ENCODE results near the gene PNPLA1. TPM values are rescaled to one million over a fixed set of nuclear protein-coding genes. Genes with fewer than 3 reads are reported as not detected.
A peak's percentile ranks its signal among the peaks of the same experiment; 100 is the strongest.
"Not testable (repeated sequence)": the region's sequence is repeated elsewhere in the genome, so short reads cannot be mapped to it uniquely, and the experiment has no call there.

The PNPLA1 gene
- total RNA-seq, 1 experiment from 2014 or later: not detected

DNA sequence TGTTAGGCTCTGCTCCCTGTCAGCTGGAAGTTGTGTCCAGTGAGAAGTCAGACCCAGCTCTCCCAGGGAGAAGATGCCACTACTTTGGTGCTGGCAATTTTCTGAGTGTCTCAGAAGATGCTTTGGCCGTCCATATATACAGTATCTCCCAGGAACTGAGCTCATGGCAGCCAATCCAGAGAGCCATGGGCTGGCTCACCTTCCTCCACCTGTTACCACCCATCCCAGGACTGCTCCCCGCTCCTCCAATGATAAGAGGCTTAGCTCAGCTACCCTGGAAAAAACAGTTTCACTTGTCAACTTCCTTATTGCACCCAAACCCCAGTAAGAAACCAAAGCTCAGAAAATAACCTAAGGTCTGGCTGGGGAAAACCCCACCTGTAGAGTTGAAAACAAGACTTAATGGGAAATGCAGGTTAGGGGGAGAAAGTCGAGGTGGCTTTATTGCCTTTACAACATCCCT, 67.0 kb downstream of the PNPLA1 start, which contains the start of gene BNIP5:
BNIP5 (minus strand) TSS at position 110 of the 463 bp plus-strand sequence. CDS start 6,198 bp downstream, outside the sequence.
- Histone ChIP-seq H3K4me3 (ENCODE audit: insufficient read depth, low read depth, low read length) (no peak within 1 kb of the TSS), H3K27me3 (ENCODE audit: control insufficient read depth, insufficient read depth, low read length) (peaks cover 14% of the 10 kb centered on the region), H3K36me3 (replicated peaks; ENCODE audit: control insufficient read depth, insufficient read depth, low read length) (no peaks in the 10 kb centered on the region)
- no peak for DNase-seq

DNA sequence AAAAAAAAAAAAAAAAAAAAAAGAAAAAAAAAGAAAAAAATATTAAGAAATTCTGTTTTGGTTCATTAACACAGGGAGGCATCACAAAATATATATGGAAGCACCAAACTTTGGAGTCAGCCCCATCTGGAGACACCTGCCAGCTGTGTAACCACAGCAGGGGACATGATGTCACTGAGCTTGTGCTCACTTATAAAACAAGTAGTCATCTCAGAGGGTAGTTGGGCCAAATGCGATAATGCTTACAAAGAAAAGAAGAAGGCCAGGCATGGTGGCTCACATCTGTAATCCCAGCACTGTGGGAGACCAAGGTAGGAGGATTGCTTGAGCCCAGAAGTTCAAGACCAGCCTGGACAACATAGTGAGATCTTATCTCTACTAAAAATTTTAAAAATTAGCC, 68.0 kb downstream of the PNPLA1 start:
- Histone ChIP-seq H3K4me3 (ENCODE audit: insufficient read depth, low read depth, low read length) (no peak overlapping the region), H3K27me3 (ENCODE audit: control insufficient read depth, insufficient read depth, low read length) (peaks cover 14% of the 10 kb centered on the region), H3K36me3 (replicated peaks; ENCODE audit: control insufficient read depth, insufficient read depth, low read length) (no peaks in the 10 kb centered on the region)
- no peak for DNase-seq

DNA sequence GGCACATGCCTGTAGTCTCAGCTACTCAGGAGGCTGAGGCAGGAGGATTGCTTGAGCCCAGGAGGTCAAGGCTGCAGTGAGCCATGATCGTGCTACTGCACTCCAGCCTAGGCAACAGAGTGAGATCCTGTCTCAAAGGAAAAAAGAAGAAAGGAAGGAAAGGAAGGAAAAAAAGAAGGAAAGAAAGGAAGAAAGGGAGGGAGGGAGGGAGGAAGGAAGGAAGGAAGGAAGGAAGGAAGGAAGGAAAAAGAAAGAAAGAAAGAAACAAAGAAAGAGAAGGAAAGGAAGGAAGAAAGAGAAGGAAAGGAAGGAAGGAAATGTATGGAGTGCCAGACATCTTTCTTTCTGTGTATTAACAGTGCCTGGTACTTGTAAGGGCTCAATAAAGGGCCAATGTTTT, 68.4 kb downstream of the PNPLA1 start:
- not testable (repeated sequence) for H3K36me3 ChIP-seq (replicated peaks; ENCODE audit: control insufficient read depth, insufficient read depth, low read length); H3K4me3 ChIP-seq (ENCODE audit: insufficient read depth, low read depth, low read length); DNase-seq
- peaks cover 14% of the 10 kb centered on the region for H3K27me3 ChIP-seq (ENCODE audit: control insufficient read depth, insufficient read depth, low read length)

DNA sequence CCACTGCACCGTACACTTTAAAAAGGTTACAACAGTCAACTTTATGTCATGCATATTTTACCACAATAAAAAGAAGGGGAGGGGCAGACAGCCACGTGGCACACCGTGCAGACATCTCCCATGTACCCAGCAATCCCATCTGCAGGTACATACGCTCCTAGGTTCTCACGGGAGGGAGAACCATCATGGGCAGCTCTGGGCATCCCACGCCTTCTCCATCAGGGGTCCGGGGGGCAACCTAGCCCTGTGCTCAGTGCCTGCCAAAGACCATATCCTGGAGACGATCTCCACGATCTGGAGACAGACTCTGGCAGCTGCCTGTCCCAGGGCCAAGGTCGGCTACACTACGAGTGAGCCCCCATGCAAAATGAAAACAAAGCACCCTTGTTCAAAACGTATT, 69.3 kb downstream of the PNPLA1 start:
- peaks cover 14% of the 10 kb centered on the region for H3K27me3 ChIP-seq (ENCODE audit: control insufficient read depth, insufficient read depth, low read length)
- no peaks in the 10 kb centered on the region for H3K36me3 ChIP-seq (replicated peaks; ENCODE audit: control insufficient read depth, insufficient read depth, low read length)
- no peak for DNase-seq
- no peak overlapping the region for H3K4me3 ChIP-seq (ENCODE audit: insufficient read depth, low read depth, low read length)

DNA sequence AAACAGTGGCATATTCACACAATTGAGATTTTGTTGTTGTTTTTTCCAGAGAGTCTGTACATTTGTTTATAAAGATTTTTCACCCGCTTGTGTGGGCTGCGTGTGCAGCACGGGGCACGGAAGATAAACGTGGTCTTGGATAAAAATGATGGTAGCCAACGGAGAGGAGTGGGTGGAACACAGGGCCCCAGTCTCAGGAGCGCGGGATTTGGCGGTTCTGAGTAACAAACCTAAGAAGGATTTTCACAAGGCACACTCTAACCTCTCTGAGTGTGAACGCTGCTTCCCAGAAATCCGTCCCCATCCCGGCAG, 70.4 kb downstream of the PNPLA1 start:
- Histone ChIP-seq H3K27me3 (ENCODE audit: control insufficient read depth, insufficient read depth, low read length) (peaks cover 14% of the 10 kb centered on the region), H3K4me3 (ENCODE audit: insufficient read depth, low read depth, low read length) (no peak overlapping the region; the same call in 1 of the 2 replicates), H3K36me3 (replicated peaks; ENCODE audit: control insufficient read depth, insufficient read depth, low read length) (no peaks in the 10 kb centered on the region)
- DNase-seq: no peak

DNA sequence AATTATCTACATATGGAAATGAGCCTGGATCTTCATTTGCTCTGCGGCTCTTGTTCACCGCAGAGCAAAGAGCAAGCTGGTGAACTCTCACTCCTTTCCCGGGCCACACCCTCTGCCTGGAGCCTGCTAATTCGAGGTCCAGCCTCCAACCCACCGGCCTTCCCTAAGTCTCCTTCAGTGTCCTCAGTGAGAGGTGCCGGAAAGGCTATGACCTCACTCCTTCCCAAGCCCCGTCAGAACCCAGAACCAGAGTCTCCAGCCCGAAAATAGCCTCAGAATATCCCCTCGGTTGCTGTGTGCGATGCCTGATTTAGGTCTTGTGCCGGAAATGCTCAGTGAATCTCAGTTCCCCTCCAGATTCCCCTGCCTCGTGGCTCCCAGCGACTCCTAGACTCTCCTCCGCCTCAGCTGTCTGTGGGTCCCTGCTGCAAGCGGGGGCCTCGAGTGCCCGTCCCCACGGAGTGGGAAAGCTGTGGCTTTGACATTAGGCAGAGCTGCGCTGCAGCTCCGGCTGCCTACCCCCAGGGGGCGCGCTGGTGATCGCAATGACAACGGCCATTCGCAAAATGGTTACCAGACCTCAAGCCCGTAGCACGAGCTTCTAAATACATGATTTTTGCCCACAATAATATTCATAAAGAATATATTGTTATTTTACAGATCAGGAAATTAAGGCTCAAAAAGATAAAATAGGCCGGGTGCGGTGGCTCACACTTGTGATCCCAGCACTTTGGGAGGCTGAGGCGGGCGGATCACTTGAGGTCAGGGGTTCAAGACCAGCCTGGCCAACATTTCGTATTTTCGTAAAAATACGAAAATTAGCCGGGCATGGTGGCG, 71.0 kb downstream of the PNPLA1 start:
- Histone ChIP-seq H3K4me3 (ENCODE audit: insufficient read depth, low read depth, low read length) (peak overlapping the region; percentile 32), H3K27me3 (ENCODE audit: control insufficient read depth, insufficient read depth, low read length) (peaks cover 14% of the 10 kb centered on the region), H3K36me3 (replicated peaks; ENCODE audit: control insufficient read depth, insufficient read depth, low read length) (no peaks in the 10 kb centered on the region)
- DNase-seq: peak; percentile 86

DNA sequence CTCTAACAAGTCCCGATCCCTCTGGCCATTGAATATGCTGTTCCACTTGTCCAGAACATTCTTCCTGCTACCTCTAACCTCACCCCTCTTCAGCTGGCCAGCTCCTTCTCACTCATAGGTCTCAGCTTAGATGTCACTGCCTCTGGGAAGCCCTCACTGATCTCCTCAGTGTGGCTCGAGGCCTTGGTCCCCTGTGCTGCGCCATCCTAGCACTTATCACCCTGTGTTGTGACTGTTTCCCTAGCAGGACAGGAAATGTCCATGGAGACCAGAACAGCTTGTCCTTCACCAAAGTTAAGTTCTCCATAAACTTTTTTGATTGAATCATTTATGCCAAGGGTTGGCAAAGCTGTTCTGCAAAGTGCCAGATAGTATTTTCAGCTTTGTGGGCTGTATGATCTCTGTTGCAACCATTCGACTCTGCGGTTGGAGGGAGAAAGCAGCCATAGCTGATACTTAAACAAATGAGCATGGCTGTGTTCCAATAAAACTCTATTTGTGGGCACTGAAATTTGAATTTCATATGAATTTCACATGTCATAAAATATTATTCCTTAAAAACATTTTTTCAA, 73.3 kb downstream of the PNPLA1 start:
- H3K4me3 ChIP-seq (ENCODE audit: insufficient read depth, low read depth, low read length): no peak overlapping the region
- no peak for DNase-seq
- no peaks in the 10 kb centered on the region for H3K36me3 ChIP-seq (replicated peaks; ENCODE audit: control insufficient read depth, insufficient read depth, low read length)
- peaks cover 14% of the 10 kb centered on the region for H3K27me3 ChIP-seq (ENCODE audit: control insufficient read depth, insufficient read depth, low read length)

DNA sequence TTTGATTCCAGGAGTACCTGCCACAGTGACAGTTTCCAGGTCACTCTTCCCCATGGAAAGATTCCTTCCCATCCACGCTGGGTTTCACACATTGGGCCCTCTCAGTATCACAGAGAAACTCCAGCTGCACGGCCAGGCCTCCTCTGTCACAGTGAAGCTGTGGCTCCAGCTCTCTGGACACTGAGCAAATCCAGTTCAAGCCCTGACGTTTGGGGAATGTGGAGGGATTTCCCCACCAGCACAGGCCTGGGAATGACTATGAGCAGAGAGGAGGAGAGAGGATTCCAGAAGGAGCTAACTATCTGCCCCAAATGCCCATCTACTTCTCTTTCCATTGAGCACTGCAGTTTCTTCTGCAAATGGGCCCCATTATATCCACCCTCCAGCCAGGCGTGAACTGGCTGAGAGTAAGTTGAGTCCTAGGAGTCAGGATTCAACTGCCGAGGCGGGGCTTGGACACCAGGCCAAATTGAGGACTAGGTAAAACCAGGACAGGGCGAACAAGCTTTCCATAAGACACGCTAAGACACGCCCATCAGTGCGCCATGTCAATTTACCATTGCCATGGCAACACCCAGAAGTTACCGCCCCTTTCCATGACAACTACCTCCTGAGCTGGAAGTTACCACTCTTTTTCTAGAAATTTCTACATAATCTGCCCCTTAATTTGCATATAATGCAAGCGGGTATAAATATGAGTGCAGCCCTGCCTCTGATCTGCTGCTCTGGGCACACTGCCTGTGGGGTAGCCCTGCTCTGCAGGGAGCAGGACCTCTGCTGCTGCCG, 76.0 kb downstream of the PNPLA1 start:
- DNase-seq: no peak
- H3K4me3 ChIP-seq (ENCODE audit: insufficient read depth, low read depth, low read length): no peak overlapping the region
- no peaks in the 10 kb centered on the region for H3K36me3 ChIP-seq (replicated peaks; ENCODE audit: control insufficient read depth, insufficient read depth, low read length)
- H3K27me3 ChIP-seq (ENCODE audit: control insufficient read depth, insufficient read depth, low read length): peaks cover 1% of the 10 kb centered on the region; the same call in 1 of the 2 replicates

DNA sequence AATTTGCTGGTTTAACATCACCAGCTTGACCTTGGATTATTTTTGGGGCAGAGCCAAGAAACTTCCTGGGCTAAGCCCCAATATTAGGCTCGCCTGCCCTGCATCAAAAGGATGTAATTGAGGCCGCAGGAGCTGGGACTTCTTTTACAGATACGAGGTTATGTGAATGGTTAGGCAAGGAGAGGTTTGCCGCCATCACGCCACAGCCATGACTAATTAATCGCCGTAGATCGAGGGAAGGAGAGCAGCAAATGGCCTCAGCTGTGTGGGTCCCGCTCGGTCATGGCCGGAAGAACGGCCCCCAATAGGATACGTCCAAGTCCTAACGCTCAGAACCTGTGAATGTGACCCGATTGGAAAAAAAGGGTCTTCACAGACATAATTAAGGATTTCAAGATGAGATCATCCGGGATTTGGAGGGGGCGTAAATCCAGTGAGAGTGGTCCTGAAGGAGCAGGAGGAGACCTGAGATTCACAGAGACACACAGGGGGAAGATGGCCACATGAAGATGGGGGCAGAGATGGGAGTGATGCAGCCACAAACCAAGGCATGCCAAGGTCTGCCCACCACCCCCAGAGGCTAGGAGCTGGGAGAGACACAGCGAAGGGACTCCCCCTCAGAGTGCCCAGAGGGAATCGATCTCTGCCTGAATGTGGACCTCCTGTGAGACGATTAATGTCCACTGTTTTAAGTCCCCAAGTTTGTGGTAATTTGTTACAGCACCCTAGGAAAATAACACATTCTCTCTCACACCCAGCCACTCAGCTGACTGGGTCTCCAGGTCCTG, 76.8 kb downstream of the PNPLA1 start:
- Histone ChIP-seq H3K36me3 (replicated peaks; ENCODE audit: control insufficient read depth, insufficient read depth, low read length) (no peaks in the 10 kb centered on the region), H3K27me3 (ENCODE audit: control insufficient read depth, insufficient read depth, low read length) (peaks cover 1% of the 10 kb centered on the region; the same call in 1 of the 2 replicates), H3K4me3 (ENCODE audit: insufficient read depth, low read depth, low read length) (no peak overlapping the region)
- DNase-seq: no peak

DNA sequence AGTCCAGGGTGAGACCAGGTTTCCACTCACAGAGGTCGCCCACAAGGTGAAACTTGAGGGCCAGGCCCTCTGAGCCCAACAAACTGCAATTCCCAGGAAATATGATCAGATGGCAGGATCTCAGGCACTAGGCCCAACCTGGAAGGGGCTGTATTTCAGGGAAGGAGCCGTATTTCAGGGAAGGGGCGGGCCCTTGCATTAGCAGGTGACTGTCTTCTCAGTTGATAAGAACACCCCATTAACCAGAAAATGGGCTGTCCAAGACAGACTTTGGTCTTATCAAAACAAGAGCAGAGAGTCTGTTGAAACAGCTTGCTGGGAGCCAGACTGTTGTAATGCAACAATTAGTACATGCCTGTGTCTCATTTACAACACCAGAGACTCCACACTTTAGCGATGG, 77.8 kb downstream of the PNPLA1 start:
- DNase-seq: no peak
- Histone ChIP-seq H3K36me3 (replicated peaks; ENCODE audit: control insufficient read depth, insufficient read depth, low read length) (no peaks in the 10 kb centered on the region), H3K4me3 (ENCODE audit: insufficient read depth, low read depth, low read length) (no peak overlapping the region), H3K27me3 (ENCODE audit: control insufficient read depth, insufficient read depth, low read length) (no peaks in the 10 kb centered on the region)

DNA sequence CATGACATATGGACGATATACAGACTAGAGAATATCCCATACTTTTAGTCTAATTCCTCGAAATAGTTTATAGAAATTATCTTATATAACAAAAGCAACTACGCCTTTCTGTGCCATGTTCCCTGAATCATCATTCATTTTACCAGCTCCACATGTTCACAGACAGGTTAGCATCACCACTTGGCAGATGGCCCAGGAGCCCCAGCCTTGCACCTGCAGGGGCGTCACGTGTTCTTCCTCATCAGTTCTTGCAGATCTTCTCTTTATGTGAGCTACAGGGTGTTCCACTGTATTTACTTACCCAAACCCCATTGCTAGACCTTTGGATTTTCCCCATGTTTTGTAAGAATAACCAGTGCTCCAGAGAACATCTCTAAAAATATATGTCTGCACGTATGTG, 79.4 kb downstream of the PNPLA1 start:
- Histone ChIP-seq H3K4me3 (ENCODE audit: insufficient read depth, low read depth, low read length) (no peak overlapping the region), H3K27me3 (ENCODE audit: control insufficient read depth, insufficient read depth, low read length) (no peaks in the 10 kb centered on the region), H3K36me3 (replicated peaks; ENCODE audit: control insufficient read depth, insufficient read depth, low read length) (no peaks in the 10 kb centered on the region)
- no peak for DNase-seq

DNA sequence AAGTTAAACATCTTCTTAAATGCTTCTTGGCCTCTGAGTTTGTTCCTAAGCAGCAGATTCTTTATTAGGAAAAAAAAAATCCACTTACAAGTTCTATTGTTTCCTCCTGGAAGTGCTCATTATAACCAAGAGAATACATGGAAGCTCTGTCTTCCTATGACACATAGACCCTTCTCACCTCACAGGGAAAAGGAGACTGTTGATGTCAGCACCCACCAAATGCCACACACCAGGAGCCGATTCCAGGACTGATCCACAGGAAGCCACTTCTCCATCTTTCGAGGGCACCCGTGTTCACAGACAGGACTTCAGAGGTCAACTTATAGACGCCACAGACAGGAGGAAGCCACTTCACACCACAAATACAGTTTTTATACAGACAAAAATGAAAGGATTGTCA, 80.2 kb downstream of the PNPLA1 start:
- DNase-seq: no peak
- no peaks in the 10 kb centered on the region for H3K36me3 ChIP-seq (replicated peaks; ENCODE audit: control insufficient read depth, insufficient read depth, low read length)
- H3K4me3 ChIP-seq (ENCODE audit: insufficient read depth, low read depth, low read length): no peak overlapping the region
- no peaks in the 10 kb centered on the region for H3K27me3 ChIP-seq (ENCODE audit: control insufficient read depth, insufficient read depth, low read length)

DNA sequence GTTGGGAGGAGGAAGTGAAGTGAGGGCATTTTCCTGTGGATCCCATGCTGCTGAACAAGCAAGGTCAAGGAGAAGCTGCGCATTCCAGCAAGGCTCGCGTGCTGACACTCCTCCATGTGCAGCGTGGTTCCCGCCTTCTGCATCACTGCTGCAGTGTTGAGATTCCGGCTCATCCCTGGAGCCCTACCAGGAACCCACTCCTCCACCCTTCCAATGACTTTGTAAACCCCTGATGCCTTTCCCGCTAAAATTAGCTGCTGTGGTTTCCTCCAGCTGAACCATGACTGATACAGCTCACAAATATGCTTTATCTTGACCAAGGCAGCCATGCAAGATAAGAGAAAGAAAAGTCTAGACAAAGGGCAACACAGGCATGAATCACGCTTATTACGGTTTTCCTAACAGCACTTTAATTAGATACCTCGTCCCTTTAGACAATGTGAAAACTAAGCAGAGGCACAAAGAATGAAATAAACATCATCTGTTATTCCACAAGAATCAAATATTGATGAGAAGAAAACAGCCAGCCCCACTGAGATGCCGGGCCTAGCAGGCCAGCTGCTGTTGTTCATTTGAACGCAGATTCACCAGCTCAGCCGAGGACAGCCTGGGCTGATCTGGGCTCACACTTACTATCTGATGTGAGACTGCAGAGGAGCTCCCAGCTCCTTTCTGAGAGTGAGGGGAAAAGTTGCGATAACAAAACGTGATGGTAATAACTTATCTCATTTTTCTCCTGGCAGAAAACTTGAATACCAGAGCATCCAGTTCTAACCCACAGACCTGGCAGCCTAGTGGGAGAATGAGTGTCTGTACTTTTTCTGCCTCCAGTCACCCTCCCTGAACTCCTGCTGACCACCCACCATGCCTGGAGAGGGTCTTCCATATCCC, 81.1 kb downstream of the PNPLA1 start:
- H3K36me3 ChIP-seq (replicated peaks; ENCODE audit: control insufficient read depth, insufficient read depth, low read length): no peaks in the 10 kb centered on the region
- DNase-seq: no peak
- no peaks in the 10 kb centered on the region for H3K27me3 ChIP-seq (ENCODE audit: control insufficient read depth, insufficient read depth, low read length)
- no peak overlapping the region for H3K4me3 ChIP-seq (ENCODE audit: insufficient read depth, low read depth, low read length)
